RWPE1 (cell line): ENCODE data around the gene HOXA11.
A peak's percentile ranks its signal among the peaks of the same experiment; 100 is the strongest.

Source experiments
- CTCF ChIA-PET: fragments of 350-600 bp; sonication (Branson Sonifier 250); formaldehyde crosslinking; extraction: SDS; loops from one replicate; lab custom pipeline; 2021; lab: Yijun Ruan, JAX
- POLR2A ChIA-PET: fragments of 400-600 bp; formaldehyde crosslinking; extraction: SDS; loops from one replicate; lab custom pipeline; 2020; ENCODE audit warnings: antibody characterized with exemption; ENCODE audit not compliant: low non-redundant PET; lab: Yijun Ruan, JAX
- DNase-seq: peaks from one replicate; pipeline ENCODE4 v3.0.0; 2012; ENCODE audit warnings: low spot score
- H3K27ac ChIP-seq: fragments of 450-650 bp; 2 replicates; pipeline ENCODE4 v1.5.1; 2017
- CTCF ChIP-seq: fragments of 450-650 bp; conservative IDR thresholded peaks from 2 replicates; pipeline ENCODE4 v1.5.1; 2017; ENCODE audit warnings: low read depth, mild to moderate bottlenecking

Gene HOXA11

GRCh38 chr7:27185013-27185853 lies at the start of gene HOXA11:
TSS of gene HOXA11 (minus strand) at chr7:27185232. CDS start at chr7:27185144, 88 bp downstream.
- ChIA-PET POLR2A (interaction anchor here (1.1 kb wide), 1 partner anchor 13 kb away, joined by 4 read pairs; no protein-coding TSS in a partner anchor), CTCF (interaction anchor here (0.6 to 1.2 kb wide), 3 partner anchors 9 to 497 kb away, joined by 3 to 5 read pairs (median 3); no protein-coding TSS in a partner anchor)
- TF ChIP-seq CTCF, result no peak
- DNase-seq, result peak; percentile 99
- peak within 1 kb of the TSS; percentile 98 for H3K27ac ChIP-seq

- H3K27ac ChIP-seq, result no peak overlapping the region
- ChIA-PET CTCF (interaction anchor here (0.7 kb wide), 1 partner anchor 9 kb away, joined by 3 read pairs; no protein-coding TSS in a partner anchor), POLR2A (no interaction called here)
- no peak for TF ChIP-seq CTCF
- DNase-seq, result no peak
These were observed 44.4 kb upstream of the HOXA11 start for GRCh38 chr7:27229448-27229847.

GRCh38 chr7:27224983-27225934 lies 40.2 kb upstream of the HOXA11 start:
- CTCF ChIA-PET, result no interaction called here
- POLR2A ChIA-PET, result no interaction called here
- DNase-seq, result no peak
- TF ChIP-seq CTCF, result no peak
- no peak overlapping the region for H3K27ac ChIP-seq

GRCh38 chr7:27223941-27224575 lies 39.0 kb upstream of the HOXA11 start:
- no peak overlapping the region for H3K27ac ChIP-seq
- CTCF ChIA-PET, result no interaction called here
- POLR2A ChIA-PET, result no interaction called here
- no peak for DNase-seq
- no peak for TF ChIP-seq CTCF

GRCh38 chr7:27221201-27221797 lies 36.3 kb upstream of the HOXA11 start:
- ChIA-PET POLR2A (no interaction called here), CTCF (no interaction called here)

More at GRCh38 chr7:27221201-27221797, 36.3 kb upstream of the HOXA11 start:
- H3K27ac ChIP-seq, result no peak overlapping the region
- peak; percentile 21 for DNase-seq
- no peak for TF ChIP-seq CTCF
